Testis (tissue), 3 donors: Measurements from ENCODE around the gene SLX4IP. TPM values are rescaled to one million over a fixed set of nuclear protein-coding genes. Genes with fewer than 3 reads are reported as not detected.
A peak's percentile ranks its signal among the peaks of the same experiment; 100 is the strongest.

Experiments used
- DNase-seq: peaks from one replicate; pipeline ENCODE4 v3.0.0-alpha.2; 2019
- H3K27ac ChIP-seq, 2 donors: fragments of 200-600 bp; sonication (generic); one replicate each; pipeline ENCODE4 v1.5.1; 2019
- H3K27me3 ChIP-seq: fragments of 200-600 bp; sonication (generic); one replicate; pipeline ENCODE4 v1.5.1; 2019
- H3K36me3 ChIP-seq: fragments of 200-600 bp; sonication (generic); one replicate; pipeline ENCODE4 v1.5.1; 2017; ENCODE audit warnings: low read depth; ENCODE audit errors: missing control alignments
- H3K4me1 ChIP-seq: fragments of 200-600 bp; sonication (generic); one replicate; pipeline ENCODE4 v1.5.1; 2019
- H3K4me3 ChIP-seq, 2 donors: fragments of 200-600 bp; sonication (generic); one replicate each; pipeline ENCODE4 v1.5.1; 2017 to 2019
- H3K9me3 ChIP-seq: fragments of 200-600 bp; sonication (generic); one replicate; pipeline ENCODE4 v1.5.1; 2017
- CTCF ChIP-seq, 3 experiments: fragments of 450-650 bp in 2 of 3; fragments of 200-600 bp in 1 of 3; sonication (generic) in 1 of 3; IDR thresholded peaks; one replicate each; pipeline ENCODE4 v1.5.1; 2016 to 2019; ENCODE audit warnings: antibody characterized with exemption in 3 of 3, mild to moderate bottlenecking in 2 of 3, moderate library complexity in 1 of 3
- POLR2A ChIP-seq: fragments of 450-650 bp; IDR thresholded peaks from one replicate; pipeline ENCODE4 v1.6.1; 2017; ENCODE audit warnings: antibody characterized with exemption, mild to moderate bottlenecking, moderate library complexity
- WGBS, 2 donors: methylation state at CpG; one replicate each; pipeline ENCODE4 v1.1.5; 2018; 5-methylcytosine and 5-hydroxymethylcytosine counted together
- intact Hi-C: fragments of 100-400 bp; cut with DNase I; formaldehyde crosslinking; loops from one replicate; pipeline ENCODE4 v1.15.1; 2023; ENCODE audit warnings: low total_unique reads
- polyA plus RNA-seq: library from polyadenylated mRNA; stranded (reverse); fragments of 350-450 nt; fragmentation: Illumina TruSeq; extraction: RNeasy Lipid Tissue Mini Kit (QIAGEN cat#74804); gene quantifications from one replicate; pipeline ENCODE4 v1.2.3, GENCODE V29; 2014; ENCODE audit warnings: low read depth, low replicate concordance; ENCODE audit not compliant: insufficient read depth
- total RNA-seq, 2 donors: library from RNA; depleted of rRNA; stranded (reverse); fragments of >200 nt; gene quantifications; one replicate each; pipeline ENCODE4 v1.2.3, GENCODE V29; 2016

SLX4IP gene
- total and polyA plus RNA-seq, 3 donors from 2014 or later, result 3.8 to 10.8 (median 9.7) TPM

DNA sequence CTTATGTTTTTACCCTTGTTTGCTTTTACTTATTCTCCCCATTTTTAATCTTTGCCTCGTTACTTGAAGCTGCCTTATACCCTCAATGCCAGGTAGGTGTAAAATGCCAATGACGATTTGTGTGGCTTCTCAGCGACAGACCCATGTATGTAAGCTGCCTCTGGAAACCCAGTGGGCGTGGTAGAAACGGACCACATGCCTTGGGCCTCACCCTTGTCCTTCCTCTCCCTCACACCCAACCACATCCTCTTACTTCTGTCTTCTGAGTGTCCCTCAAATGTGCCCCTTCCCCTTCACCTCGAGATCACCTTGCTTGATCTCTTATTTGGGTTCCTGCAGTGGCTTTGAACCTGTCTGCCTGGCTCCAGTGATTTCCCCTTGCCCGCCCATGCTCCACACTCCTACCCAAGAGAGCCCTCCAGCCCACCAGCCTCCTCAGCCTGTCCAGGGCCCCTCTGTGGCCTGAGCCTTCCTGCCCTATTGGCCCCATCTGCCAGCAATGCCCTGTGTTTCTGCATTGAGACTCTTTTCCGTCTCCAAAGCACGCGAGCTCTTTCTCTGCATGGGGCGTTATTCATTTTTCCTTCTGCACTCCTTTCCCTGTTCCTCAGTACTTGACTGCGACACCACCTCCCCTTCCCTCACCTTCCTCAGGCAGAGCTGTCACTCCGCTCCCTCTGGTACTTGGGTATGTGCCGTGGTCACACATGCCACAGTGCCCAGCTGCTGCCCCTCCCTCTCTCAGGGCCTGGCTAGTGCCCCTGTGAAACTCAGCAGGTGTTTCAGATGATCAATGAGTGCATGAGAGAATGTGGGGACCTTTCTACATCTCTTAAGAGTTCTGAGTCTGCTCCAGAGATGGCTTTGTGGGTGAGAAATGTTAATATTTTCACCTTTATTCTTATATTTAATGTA is 115.4 kb downstream of the SLX4IP start:
- Histone ChIP-seq H3K27me3 (no peaks in the 10 kb centered on the region), H3K9me3 (no peaks in the 10 kb centered on the region), H3K27ac (no peak overlapping the region), H3K4me1 (peaks cover 8% of the 10 kb centered on the region), H3K36me3 (no peaks in the 10 kb centered on the region), H3K4me3 (no peak overlapping the region)
- DNase-seq, result no peak
- intact Hi-C loops, result no loop called here
- TF ChIP-seq POLR2A (no peak), CTCF (IDR thresholded peaks at IDR 0.05) (no peak)
- 91 to 94% methylated on average over 14 of the region's 14 CpGs for WGBS, 2 donors

DNA sequence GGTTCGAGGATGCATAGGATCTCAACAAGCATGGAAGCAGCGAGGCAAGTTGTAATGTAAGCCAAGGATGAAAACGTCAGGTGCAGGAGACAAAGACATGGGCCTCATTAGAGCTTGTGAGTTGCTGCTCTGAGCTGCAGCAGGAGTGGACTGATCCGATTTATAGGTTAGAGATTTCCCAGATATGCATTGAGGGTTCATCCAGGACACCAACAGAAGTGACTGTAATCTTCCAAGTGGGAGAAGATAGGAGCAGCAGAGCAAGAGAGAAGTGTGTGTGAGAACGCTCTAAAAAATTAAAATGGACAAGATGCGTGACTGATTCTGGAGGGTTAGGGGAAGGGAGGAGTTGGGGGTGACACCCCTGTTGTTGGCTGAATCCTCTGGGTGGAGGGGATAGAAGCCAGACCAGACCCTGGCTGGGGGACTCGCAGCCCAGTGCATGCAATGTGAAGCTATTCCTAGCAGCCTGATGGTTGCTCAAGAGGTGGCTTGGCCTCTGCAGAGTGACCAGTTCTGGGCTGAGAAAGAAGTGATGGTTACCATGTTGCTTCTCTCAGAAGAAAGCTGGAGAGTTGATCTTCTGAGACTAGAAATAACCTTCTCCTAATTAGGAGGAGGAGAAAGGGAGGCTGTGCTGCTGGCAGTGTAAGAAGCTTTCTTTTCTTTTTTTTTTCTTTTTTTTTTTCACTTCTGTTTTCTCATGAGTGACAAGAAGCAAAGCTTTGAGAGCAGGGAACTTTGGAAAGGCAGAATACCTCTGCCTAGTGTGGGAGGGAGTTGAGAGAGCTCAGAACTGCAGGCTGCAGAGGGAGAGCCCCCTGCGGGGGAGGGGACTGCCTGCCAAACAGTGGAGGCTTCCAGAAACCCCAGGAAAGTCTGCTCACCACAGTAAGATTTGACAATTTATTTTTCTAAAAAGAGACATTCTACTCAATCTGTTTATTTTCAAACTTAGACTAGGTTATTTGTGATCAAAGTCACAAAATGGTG is 116.9 kb downstream of the SLX4IP start:
- WGBS, 2 donors, result 82 to 86% methylated on average over 8 of the region's 8 CpGs
- H3K9me3 ChIP-seq, result no peaks in the 10 kb centered on the region
- TF ChIP-seq POLR2A (no peak), CTCF (IDR thresholded peaks at IDR 0.05) (no peak)
- intact Hi-C loops, result no loop called here
- no peaks in the 10 kb centered on the region for H3K36me3 ChIP-seq
- no peak for DNase-seq
- H3K27me3 ChIP-seq, result no peaks in the 10 kb centered on the region
- H3K4me3 ChIP-seq, result no peak overlapping the region
- H3K27ac ChIP-seq, result no peak overlapping the region
- H3K4me1 ChIP-seq, result peaks cover 8% of the 10 kb centered on the region

- intact Hi-C loops, result no loop called here
- H3K4me1 ChIP-seq, result peaks cover 8% of the 10 kb centered on the region
- no peak overlapping the region for H3K27ac ChIP-seq
- H3K36me3 ChIP-seq, result no peaks in the 10 kb centered on the region
- WGBS, 2 donors, result 51 to 53% methylated on average over 5 of the region's 5 CpGs
- H3K4me3 ChIP-seq, result no peak overlapping the region
- H3K27me3 ChIP-seq, result no peaks in the 10 kb centered on the region
- DNase-seq, result peak; percentile 82
- H3K9me3 ChIP-seq, result no peaks in the 10 kb centered on the region
- TF ChIP-seq POLR2A, result no peak
- TF ChIP-seq CTCF (IDR thresholded peaks at IDR 0.05), result peak; percentile 56 to 84 (median 75)
These were observed 118.3 kb downstream of the SLX4IP start for GRCh38 chr20:10553326-10553984.

DNA sequence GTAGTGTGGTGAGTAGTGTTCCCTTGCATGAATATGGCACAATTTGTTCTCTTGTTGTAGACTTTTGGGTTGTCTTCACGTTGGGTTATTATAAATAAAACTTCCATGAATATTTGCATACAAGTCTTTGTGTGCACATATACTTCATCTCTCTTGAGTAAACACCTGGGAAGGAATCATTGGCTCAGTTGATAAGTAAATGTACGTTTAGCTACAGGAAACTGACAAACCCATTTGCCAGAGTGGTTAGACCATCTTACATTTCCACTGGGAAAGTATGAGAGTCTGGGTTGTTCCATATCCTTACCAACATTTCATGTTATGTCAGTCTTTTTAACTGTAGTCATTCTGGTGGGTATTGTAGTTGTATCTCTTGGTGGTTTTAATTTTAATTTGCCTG is 119.2 kb downstream of the SLX4IP start:
- H3K27ac ChIP-seq, result no peak overlapping the region
- WGBS, 2 donors, result 88 to 90% methylated on average over 2 of the region's 2 CpGs
- H3K27me3 ChIP-seq, result no peaks in the 10 kb centered on the region
- intact Hi-C loops, result no loop called here
- TF ChIP-seq CTCF (IDR thresholded peaks at IDR 0.05) (no peak), POLR2A (no peak)
- H3K4me3 ChIP-seq, result no peak overlapping the region
- peaks cover 8% of the 10 kb centered on the region for H3K4me1 ChIP-seq
- H3K36me3 ChIP-seq, result no peaks in the 10 kb centered on the region
- no peak for DNase-seq
- no peaks in the 10 kb centered on the region for H3K9me3 ChIP-seq
